ENCODE measurements around the gene GPSM1.

The GPSM1 gene

GRCh38 chr9:136297016-136297691, 30.2 kb upstream of the GPSM1 start:
- DNase-seq: no peak
- H3K36me3 ChIP-seq (replicated peaks): no peaks in the 10 kb centered on the region
- no peak overlapping the region for H3K27ac ChIP-seq
- H3K27me3 ChIP-seq (replicated peaks): no peaks in the 10 kb centered on the region
- in situ Hi-C loops (cut with HindIII; ENCODE audit: low pct_ligation_motif_present, low sequenced_read_pairs): no loop called here
- H3K4me3 ChIP-seq (ENCODE audit: low read depth, low read length): no peak overlapping the region
- no peak for TF ChIP-seq CTCF (IDR thresholded peaks at IDR 0.05; ENCODE audit: low read depth, low read length, missing control alignments)

DNA sequence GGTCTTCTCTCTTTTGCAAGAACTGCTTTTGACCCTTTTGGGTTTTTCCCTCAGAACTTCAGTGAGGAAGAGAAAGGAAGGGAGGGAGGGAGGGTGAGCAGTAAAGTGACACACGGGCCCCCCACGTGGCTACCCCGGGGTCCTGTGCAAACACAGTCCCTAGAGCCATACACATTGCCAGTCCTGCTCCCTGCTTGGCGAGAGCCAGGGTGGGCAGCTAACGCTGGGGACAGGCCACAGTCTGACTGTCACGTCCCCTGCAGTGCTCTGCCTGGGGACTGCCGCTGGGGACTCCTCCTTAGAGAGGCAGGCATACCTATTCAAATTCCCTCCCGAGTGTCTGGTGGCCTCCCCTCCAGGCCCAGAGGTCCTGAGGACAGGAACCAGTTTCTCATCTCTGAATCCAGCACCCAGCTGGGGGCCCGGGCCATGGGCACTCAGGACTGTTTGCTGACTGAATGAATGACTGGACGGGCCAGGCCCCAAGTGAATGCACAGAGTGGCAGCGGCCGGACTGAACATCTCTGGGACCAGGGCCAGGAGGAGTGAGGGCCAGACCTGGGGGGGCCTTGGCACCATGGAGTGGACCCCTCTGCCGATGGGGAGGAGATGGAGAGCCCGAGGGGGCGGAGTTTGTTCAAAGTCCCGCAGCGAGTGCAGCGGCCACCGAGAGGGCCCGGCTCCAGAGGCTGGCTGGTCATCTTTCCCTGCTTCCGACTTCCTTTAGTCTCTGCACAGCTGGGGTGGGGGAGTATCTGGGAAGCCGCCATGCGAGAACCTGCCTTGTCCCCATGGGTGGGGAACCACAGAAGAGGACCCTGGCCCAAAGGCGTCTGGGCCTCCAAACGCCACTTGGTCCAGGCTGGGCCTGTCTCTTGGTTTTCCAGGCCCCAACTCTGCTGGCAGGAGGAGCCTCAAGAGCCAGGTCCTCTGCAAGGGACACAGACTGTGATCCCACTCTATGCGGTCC, 29.3 kb upstream of the GPSM1 start:
- no peak overlapping the region for H3K27ac ChIP-seq
- in situ Hi-C loops (cut with HindIII; ENCODE audit: low pct_ligation_motif_present, low sequenced_read_pairs): no loop called here

DNA sequence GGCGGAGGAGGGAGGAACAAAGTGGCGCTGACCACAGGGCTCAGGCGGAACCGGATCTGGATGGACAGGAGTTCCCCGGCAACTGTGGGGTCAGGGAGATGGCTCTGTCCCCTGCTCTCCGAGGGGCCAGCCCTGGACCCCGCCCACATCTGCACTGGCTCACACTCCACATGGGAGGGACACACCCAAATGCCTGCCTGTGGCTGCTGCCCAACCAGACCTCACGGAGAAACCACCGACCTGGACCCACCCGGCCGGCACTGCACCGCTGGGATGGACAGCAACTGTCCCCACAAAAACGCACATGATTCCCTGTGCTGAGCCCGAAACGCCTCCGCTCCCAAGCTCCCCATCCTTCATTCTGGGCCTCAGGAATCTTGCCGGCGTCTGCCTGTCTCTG, 28.2 kb upstream of the GPSM1 start:
- H3K4me3 ChIP-seq (ENCODE audit: low read depth, low read length): no peak overlapping the region
- no peaks in the 10 kb centered on the region for H3K36me3 ChIP-seq (replicated peaks)
- in situ Hi-C loops (cut with HindIII; ENCODE audit: low pct_ligation_motif_present, low sequenced_read_pairs): no loop called here
- no peak for TF ChIP-seq CTCF (IDR thresholded peaks at IDR 0.05; ENCODE audit: low read depth, low read length, missing control alignments)
- no peak for DNase-seq
- H3K27ac ChIP-seq: no peak overlapping the region
- H3K27me3 ChIP-seq (replicated peaks): no peaks in the 10 kb centered on the region

More for the DNA sequence above, 29.3 kb upstream of the GPSM1 start:
- H3K4me3 ChIP-seq (ENCODE audit: low read depth, low read length): no peak overlapping the region
- H3K27me3 ChIP-seq (replicated peaks): no peaks in the 10 kb centered on the region
- TF ChIP-seq CTCF (IDR thresholded peaks at IDR 0.05; ENCODE audit: low read depth, low read length, missing control alignments): no peak
- no peak for DNase-seq
- no peaks in the 10 kb centered on the region for H3K36me3 ChIP-seq (replicated peaks)

- H3K27me3 ChIP-seq (replicated peaks): no peaks in the 10 kb centered on the region
- H3K4me3 ChIP-seq (ENCODE audit: low read depth, low read length): no peak overlapping the region
- H3K36me3 ChIP-seq (replicated peaks): no peaks in the 10 kb centered on the region
- in situ Hi-C loops (cut with HindIII; ENCODE audit: low pct_ligation_motif_present, low sequenced_read_pairs): no loop called here
- DNase-seq: no peak
- no peak for TF ChIP-seq CTCF (IDR thresholded peaks at IDR 0.05; ENCODE audit: low read depth, low read length, missing control alignments)
- no peak overlapping the region for H3K27ac ChIP-seq
Observed at GRCh38 chr9:136299541-136299940, 27.8 kb upstream of the GPSM1 start.

DNA sequence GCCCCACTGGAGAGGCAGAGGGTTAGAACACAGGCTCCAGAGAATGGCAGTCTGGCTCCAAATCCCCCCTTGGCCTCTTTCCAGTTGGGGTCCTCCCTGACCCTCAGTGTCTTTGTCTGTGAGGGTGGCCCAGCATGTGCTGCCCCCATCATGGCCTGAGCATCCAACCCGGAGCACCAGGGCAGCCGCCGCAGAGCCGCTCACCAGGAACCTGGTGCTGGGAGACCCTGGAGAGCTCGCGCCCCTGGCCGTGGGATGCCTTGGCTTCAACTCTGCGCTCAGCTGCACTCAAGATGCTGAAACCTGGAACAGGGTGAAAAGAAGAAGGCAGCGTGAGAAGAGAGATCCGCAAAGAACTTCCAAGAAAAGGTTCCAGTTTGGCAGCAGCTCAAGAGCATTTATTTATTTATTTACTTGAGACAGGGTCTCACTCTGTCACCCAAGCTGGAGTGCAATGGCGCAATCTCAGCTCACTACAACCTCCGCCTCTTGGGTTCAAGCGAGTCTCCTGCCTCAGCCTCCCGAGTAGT, 27.3 kb upstream of the GPSM1 start:
- Histone ChIP-seq H3K36me3 (replicated peaks) (no peaks in the 10 kb centered on the region), H3K27ac (no peak overlapping the region), H3K4me3 (ENCODE audit: low read depth, low read length) (no peak overlapping the region), H3K27me3 (replicated peaks) (no peaks in the 10 kb centered on the region)
- DNase-seq: no peak
- in situ Hi-C loops (cut with HindIII; ENCODE audit: low pct_ligation_motif_present, low sequenced_read_pairs): no loop called here
- TF ChIP-seq CTCF (IDR thresholded peaks at IDR 0.05; ENCODE audit: low read depth, low read length, missing control alignments): no peak
